Measurements from ENCODE around the gene KIRREL3.
A peak's percentile ranks its signal among the peaks of the same experiment; 100 is the strongest.

The KIRREL3 gene

GRCh38 chr11:126485986-126486635 lies 514.5 kb downstream of the KIRREL3 start:
- DNase-seq (ENCODE audit: low read depth) = no peak

- no peak for DNase-seq (ENCODE audit: low read depth)
Measured at GRCh38 chr11:126485021-126485792, 515.4 kb downstream of the KIRREL3 start.

GRCh38 chr11:126484266-126484665 lies 516.3 kb downstream of the KIRREL3 start:
- no peak for DNase-seq (ENCODE audit: low read depth)

- no peak for DNase-seq (ENCODE audit: low read depth)
Measured at GRCh38 chr11:126483621-126484195, 516.9 kb downstream of the KIRREL3 start.

GRCh38 chr11:126482586-126483108 lies 517.9 kb downstream of the KIRREL3 start:
- DNase-seq (ENCODE audit: low read depth) = no peak

- DNase-seq (ENCODE audit: low read depth) = no peak
Measured at GRCh38 chr11:126481303-126481680, 519.3 kb downstream of the KIRREL3 start.

- DNase-seq (ENCODE audit: low read depth) = peak; percentile 80
Measured at GRCh38 chr11:126480410-126481302, 519.9 kb downstream of the KIRREL3 start.

GRCh38 chr11:126480015-126480409 lies 520.6 kb downstream of the KIRREL3 start:
- DNase-seq (ENCODE audit: low read depth) = no peak

GRCh38 chr11:126479178-126479930 lies 521.2 kb downstream of the KIRREL3 start:
- no peak for DNase-seq (ENCODE audit: low read depth)

- no peak for DNase-seq (ENCODE audit: low read depth)
Measured at GRCh38 chr11:126478466-126478865, 522.1 kb downstream of the KIRREL3 start.

- DNase-seq (ENCODE audit: low read depth) = no peak
Measured at GRCh38 chr11:126477535-126478305, 522.9 kb downstream of the KIRREL3 start.

- DNase-seq (ENCODE audit: low read depth) = no peak
Measured at GRCh38 chr11:126476977-126477376, 523.6 kb downstream of the KIRREL3 start.

GRCh38 chr11:126476266-126476924 lies 524.2 kb downstream of the KIRREL3 start:
- no peak for DNase-seq (ENCODE audit: low read depth)

GRCh38 chr11:126475014-126475991 lies 525.3 kb downstream of the KIRREL3 start:
- DNase-seq (ENCODE audit: low read depth) = no peak

- no peak for DNase-seq (ENCODE audit: low read depth)
Measured at GRCh38 chr11:126474220-126474619, 526.4 kb downstream of the KIRREL3 start.

- DNase-seq (ENCODE audit: low read depth) = no peak
Measured at GRCh38 chr11:126473269-126473668, 527.3 kb downstream of the KIRREL3 start.

- DNase-seq (ENCODE audit: low read depth) = no peak
Measured at GRCh38 chr11:126469311-126469710, 531.3 kb downstream of the KIRREL3 start.

GRCh38 chr11:126468102-126468521 lies 532.5 kb downstream of the KIRREL3 start:
- no peak for DNase-seq (ENCODE audit: low read depth)

- no peak for DNase-seq (ENCODE audit: low read depth)
Measured at GRCh38 chr11:126467471-126467870, 533.1 kb downstream of the KIRREL3 start.
